Inflammatory macrophage treated with lipopolysaccharide for 1 hour (primary cell): ENCODE results near the gene MRPL38.
"Not testable (repeated sequence)": the region's sequence is repeated elsewhere in the genome, so short reads cannot be mapped to it uniquely, and the experiment has no call there.

Experiments used
- DNase-seq, 2 donors: peaks; one replicate each; pipeline ENCODE4 v3.0.0-alpha.2; 2020 to 2022

MRPL38 gene

DNA sequence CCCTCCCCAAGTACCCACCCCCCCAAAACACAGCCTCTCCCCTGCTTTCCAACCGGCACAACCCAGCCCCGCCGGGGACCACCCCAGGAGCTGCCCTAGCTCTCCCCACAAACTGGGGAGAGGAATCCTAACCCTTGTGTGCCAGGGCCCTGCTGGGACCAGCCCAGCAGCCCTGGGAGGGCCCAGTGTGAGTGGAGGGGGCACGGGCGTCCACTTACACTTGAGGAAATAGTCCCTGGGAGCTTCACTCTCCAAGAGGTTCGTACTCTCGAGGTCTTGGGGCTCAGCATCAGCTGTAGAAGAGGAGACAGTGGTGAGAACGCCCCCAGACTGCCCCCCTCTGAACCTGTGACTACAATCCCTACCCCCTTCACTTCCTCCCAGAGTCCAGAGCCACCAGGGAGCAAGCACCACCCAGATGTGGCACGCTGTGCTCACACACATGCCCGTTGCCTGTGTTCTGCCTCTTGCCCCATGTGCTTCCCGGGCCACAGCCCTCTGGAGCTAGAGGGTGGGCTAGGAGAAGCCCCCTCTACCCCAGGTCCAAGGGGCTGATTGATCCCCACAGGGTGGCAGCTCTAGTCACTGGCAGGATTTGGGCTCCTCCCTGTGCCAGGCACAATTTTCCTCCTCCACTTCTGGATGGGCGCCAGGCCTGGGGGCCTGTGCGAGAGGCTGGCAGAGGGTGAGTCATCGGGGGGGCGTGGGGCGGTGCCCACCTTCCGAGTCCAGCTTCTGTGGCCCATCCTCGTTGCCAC is 29.3 kb downstream of the MRPL38 start:
- no peak for DNase-seq

DNA sequence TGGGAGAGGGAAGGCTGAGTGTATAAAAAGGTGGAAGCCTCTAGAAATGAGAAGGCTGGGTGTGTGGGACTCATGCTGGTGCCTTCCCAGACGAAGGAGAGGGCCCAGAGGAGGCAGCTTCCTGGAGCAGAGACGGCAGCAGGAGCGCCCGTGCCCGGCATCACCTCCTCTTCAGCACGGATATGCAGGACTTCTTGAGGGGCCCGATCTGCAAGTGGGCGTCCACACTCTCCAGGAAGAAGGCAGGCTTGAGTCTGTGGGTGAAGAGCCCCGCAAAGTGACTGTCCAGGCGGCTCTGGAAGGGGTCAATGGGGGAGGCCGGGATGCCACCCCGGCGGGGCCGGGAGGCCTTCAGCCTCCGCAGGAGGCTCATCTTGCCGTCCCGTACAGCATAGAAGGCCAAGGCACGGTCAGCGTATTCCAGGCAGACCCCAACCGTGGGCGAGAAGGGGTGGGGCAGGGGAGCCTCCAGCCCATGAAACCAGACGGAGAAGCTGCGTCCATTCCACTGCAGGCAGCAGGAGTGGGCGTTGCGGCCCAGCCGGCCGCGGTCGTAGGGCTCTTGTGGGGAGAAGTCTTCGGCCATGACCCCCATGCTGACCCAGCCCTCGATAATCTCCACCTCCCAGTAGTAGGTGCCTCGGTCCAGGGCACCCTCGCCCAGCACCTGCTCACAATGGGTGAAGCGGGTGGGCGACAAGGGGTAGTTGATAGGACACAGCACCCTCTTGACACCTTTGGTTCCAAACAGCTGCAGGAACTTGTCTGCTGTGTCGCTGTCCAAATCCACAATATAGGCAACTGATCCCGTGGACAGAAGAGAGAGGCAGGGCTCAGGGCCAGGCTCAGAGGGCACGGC is 30.1 kb downstream of the MRPL38 start:
- no peak for DNase-seq

- no peak for DNase-seq
Measured at GRCh38 chr17:75873587-75874322, 30.9 kb downstream of the MRPL38 start.

DNA sequence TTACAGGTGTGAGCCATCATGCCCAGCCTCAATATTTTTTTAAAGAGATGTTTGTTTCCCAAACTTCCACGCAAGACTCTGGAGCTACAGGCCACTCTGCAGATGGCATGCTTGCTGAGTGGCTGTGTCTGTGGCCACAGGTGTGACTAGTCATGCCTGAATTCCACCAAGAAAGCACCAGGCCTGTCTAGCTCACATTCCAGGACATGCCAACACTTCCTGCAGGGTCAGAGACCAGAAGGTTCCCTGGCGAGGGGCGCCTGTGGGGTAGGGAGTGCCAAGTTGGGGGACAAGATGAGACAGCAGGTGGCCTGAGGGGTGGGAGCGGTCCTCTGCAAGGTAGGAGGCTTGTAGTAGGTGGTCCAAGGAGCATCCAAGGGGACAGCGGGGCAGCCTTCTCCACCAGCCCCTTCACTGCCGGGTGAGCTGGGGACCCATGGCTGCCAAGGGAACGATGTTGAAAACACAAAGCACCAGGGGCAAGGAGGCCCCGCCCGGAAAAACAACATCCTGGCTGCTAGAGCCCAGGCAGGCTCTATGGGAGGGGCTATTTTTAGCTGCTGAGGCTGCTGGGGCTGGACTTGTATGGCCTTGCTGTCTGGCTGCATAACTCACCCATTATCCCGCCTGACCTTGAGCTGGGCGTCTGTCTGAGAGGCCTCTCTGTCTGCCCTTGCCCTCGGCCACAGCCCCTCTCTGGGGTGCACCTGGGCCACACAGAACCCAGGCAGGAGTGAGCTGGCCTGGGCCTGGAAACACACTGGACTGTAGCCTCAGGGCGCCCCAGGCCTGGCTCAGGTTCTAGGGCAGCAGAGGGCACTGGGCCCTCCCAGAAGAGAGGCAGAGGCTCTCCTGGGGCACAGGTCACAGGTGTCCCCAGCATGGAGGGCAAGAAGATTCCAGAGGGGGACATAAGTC is 32.0 kb downstream of the MRPL38 start:
- no peak for DNase-seq

GRCh38 chr17:75870228-75870627 is 34.5 kb downstream of the MRPL38 start:
- DNase-seq: not testable (repeated sequence)

DNA sequence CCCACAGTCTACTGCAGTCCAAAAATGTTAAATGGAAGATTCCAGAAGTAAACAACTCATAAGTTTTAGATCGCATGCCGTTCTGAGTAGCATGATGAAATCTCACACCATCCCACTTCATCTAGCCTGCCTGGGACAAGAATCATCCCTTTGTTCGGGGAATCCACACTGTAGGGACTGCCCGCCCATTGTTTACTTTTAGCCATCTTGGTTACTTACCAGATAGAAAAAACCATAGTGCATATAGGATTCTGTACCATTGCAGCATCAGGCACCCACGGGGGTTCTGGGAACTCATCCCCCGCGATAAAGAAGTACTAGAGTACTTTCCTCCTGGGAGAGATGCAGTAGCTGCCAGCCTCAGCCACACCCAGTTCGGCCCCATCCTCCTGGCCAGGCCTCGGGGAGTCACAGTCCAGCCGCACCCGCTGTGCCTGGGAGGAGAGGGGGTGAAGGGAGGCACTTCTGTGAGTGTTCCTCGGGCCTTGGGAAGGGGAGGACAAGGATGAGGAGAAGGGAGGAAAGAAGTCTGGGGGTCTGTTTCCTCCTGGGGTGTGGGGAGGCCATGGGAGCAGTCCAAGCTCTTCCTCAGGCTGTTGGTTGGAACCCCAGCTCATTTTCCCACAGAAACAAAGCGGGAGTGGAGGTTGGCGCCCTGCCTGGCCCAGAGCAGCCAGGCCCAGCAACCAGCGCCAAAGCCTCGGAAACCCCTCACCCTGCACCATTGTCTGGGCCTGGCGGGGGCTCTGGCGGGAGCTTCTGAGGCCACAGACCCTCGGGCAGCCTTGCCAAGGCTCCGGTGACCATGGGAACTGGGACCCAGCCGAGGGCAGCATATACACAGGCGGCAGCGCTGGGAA is 35.2 kb downstream of the MRPL38 start:
- no peak for DNase-seq

- not testable (repeated sequence) for DNase-seq
Measured at GRCh38 chr17:75868730-75869281, 35.9 kb downstream of the MRPL38 start.

- not testable (repeated sequence) for DNase-seq
Measured at GRCh38 chr17:75865404-75866188, 39.1 kb downstream of the MRPL38 start.

DNA sequence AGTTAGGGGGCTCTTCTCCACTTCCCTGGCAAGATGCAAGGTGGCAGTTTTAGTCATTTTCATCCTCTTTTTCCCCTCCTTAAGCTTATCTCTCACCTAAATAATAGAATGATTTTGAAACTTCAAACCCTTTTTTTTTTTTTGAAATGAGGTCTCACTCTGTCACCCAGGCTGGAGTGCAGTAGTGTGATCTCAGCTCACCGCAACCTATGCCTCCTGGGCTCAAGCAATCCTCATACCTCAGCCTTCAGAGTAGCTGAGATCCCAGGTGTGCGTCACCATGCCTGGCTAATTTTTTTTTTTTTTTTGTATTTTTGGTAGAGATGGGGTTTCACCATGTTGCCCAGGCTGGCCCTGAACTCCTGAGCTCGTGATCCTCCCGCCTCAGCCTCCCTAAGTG is 39.8 kb downstream of the MRPL38 start:
- not testable (repeated sequence) for DNase-seq

GRCh38 chr17:75864448-75864871 is 40.2 kb downstream of the MRPL38 start:
- DNase-seq: no peak

DNA sequence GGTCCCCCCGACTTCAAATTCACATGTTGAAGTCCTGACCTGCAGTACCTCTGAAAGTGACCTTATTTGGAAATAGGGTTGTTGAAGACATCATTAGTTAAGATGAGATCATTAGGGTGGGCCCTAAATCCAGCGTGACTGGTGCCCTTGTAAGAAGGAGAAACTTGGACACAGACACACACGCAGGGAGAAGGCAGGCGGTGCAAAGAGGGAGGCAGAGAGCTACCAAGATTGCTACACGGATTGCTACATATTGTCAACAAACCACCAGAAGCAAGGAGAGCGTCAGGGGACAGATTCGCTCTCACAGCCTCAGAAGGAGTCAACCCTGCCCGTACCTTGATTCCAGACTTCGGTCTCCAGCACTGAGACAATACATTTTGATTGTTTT is 42.8 kb downstream of the MRPL38 start:
- DNase-seq: no peak

DNA sequence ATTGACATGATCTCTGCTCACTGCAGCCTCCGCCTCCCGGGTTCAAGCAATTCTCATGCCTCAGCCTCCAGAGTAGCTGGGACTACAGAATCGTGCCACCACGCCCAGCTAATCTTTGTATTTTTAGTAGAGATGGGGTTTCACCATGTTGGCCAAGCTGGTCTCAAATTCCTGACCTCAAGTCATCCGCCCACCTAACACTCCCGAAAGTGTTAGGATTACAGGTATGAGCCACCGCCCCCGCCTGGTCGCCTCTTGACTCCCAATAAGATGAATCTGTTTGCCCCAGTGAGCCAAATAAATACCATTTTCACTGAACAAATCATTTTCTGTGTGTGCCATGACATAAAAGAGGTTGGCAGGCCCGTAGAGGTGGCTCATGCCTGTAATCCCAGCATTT is 45.3 kb downstream of the MRPL38 start:
- not testable (repeated sequence) for DNase-seq

GRCh38 chr17:75856062-75856756 is 48.5 kb downstream of the MRPL38 start:
- DNase-seq: no peak

- peak; percentile 100 for DNase-seq
Measured at GRCh38 chr17:75855310-75856061, 49.2 kb downstream of the MRPL38 start, which contains the start of gene WBP2. WBP2 (minus strand) TSS chr17:75855335; CDS start chr17:75855297, 38 bp downstream.

- DNase-seq: no peak
Measured at GRCh38 chr17:75854881-75855309, 49.8 kb downstream of the MRPL38 start.

- peak; percentile 69 to 82 for DNase-seq
Measured at GRCh38 chr17:75854101-75854748, 50.5 kb downstream of the MRPL38 start.

DNA sequence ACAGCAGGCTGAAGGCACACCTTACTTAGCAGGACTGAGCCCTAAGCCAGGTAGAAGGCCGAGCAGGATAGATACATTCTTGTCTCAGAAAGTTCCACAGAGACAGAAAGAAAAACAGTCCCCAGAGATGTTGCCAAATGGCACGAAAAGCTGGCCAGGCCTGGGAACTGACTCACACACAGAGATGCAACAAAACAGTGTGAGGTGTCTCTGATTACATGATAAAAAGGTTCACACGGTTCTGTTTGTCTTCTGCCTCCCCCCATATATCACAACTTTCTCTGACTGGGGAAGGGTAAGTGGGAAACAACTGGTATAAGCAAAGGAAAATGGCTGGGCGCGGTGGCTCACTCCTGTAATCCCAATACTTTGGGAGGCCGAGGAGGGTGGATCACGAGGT is 51.3 kb downstream of the MRPL38 start:
- no peak for DNase-seq

GRCh38 chr17:75851693-75851991 is 53.0 kb downstream of the MRPL38 start:
- DNase-seq: not testable (repeated sequence)
